ENCODE data around the gene MED8. TPM values are rescaled to one million over a fixed set of nuclear protein-coding genes. Genes with fewer than 3 reads are reported as not detected.

Gene MED8
- total RNA-seq, 1 donor from 2014 or later, result 36.9 TPM

- intact Hi-C loops (cut with micrococcal nuclease), result no loop called here
Observed at GRCh38 chr1:43338001-43338400, 51.6 kb downstream of the MED8 start.

GRCh38 chr1:43337588-43337987, 52.0 kb downstream of the MED8 start, which contains the start of gene MPL:
MPL (plus strand) TSS chr1:43337818; CDS start chr1:43337849, 31 bp downstream.
- intact Hi-C loops (cut with micrococcal nuclease), result no loop called here

GRCh38 chr1:43334453-43335205, 55.0 kb downstream of the MED8 start:
- intact Hi-C loops (cut with micrococcal nuclease), result no loop called here

Other genes with a start within 250 kb of the MED8 start
- gene EBNA1BP2, start 217.5 kb downstream of the MED8 start, total RNA-seq, result 56.0 and 59.4 TPM in 2 replicates
- gene CFAP57, start 217.5 kb downstream of the MED8 start, total RNA-seq, result not detected in 2 replicates
- not detected in 2 replicates for gene TMEM125, start 119.8 kb downstream of the MED8 start, total RNA-seq
- not detected in 2 replicates for gene C1orf210, start 104.2 kb downstream of the MED8 start, total RNA-seq
- gene TIE1, start 88.8 kb downstream of the MED8 start, total RNA-seq, result 0.14 and 0.27 TPM in 2 replicates
- not detected in 2 replicates for gene MPL, start 52.0 kb downstream of the MED8 start, total RNA-seq
- 157 and 166 TPM in 2 replicates for gene CDC20, start 30.8 kb downstream of the MED8 start, total RNA-seq
- 74.2 and 75.4 TPM in 2 replicates for gene ELOVL1, start 21.8 kb downstream of the MED8 start, total RNA-seq
- gene SZT2, start 99 bp upstream of the MED8 start, total RNA-seq, result 72.7 and 77.9 TPM in 2 replicates
- gene HYI, start 64.1 kb upstream of the MED8 start, total RNA-seq, result 35.4 and 37.9 TPM in 2 replicates
- 1.7 and 2.6 TPM in 2 replicates for gene PTPRF, start 141.1 kb upstream of the MED8 start, total RNA-seq